GM18868 (cell line): ENCODE measurements around the gene CIB2.
"Not testable (repeated sequence)": the region's sequence is repeated elsewhere in the genome, so short reads cannot be mapped to it uniquely, and the experiment has no call there.

Experiments used
- ATAC-seq: cut with Tn5 transposase; IDR thresholded peaks from one replicate; pipeline ENCODE4 v1.9.1; 2021; ENCODE audit warnings: mild to moderate bottlenecking, moderate library complexity; ENCODE audit not compliant: unreplicated experiment

Gene CIB2

DNA sequence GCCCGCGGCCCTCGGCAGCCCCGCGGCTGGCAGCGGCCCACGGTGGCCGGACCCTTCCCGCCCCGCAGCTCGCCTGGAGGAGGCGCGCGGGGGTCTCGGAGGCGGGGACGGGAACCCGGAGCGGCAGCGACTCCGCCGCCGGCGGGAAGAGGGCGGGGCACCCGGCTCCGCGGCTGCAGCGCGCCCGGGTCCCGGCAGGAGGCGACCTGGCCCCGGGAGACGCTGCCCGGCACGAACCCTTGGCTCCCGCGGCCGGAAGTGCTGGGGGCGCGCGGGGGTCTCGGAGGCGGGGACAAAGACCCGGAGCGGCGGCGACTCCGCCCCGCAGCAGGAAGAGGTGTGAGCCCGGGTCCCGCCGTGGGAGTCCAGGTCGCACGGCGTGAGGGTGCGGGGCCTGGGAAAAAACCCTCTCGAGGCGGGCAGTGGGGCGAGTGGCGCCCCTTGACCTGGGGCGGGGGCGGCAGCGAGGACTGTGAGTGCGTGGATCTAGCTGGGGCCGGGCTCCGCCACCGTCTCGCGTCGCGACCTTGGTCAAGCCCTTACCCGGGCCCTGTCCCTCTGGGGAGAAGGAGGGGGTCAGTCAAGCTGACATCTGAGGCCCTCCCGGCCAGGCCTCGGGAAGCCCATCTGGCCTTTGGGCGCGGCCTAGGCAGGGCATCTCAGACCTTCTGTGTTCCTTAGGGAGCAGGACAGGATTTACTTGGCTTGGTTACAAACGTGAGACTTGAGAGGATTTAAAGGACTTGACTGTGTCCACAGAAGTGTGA, at the start of gene CIB2:
TSS of gene CIB2 (minus strand) at position 151 of the 767 bp plus-strand sequence. CDS start 230 bp downstream, outside the sequence.
- ATAC-seq: peak; percentile 84

GRCh38 chr15:78179906-78180305, 48.7 kb upstream of the CIB2 start:
- no peak for ATAC-seq

- no peak for ATAC-seq
These were observed 48.1 kb upstream of the CIB2 start for GRCh38 chr15:78179286-78179840.

DNA sequence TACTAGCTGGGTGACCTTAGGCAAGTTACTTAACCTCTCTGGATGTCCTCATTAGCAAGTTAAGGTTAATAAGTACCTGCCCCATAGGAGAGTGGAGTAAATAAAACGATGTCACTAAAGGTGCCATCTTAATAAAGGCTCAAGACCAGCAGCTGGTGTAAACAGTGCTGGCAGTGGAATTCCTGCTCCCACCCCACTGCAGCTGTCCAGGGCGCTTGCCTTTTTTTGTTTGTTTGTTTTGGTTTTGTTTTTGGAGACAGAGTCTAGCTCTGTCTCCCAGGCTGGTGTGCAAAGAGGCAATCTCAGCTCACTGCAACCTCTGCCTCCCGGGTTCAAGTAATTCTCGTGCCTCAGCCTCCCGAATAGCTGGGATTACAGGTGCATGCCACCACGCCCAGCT, 46.8 kb upstream of the CIB2 start:
- ATAC-seq: no peak

DNA sequence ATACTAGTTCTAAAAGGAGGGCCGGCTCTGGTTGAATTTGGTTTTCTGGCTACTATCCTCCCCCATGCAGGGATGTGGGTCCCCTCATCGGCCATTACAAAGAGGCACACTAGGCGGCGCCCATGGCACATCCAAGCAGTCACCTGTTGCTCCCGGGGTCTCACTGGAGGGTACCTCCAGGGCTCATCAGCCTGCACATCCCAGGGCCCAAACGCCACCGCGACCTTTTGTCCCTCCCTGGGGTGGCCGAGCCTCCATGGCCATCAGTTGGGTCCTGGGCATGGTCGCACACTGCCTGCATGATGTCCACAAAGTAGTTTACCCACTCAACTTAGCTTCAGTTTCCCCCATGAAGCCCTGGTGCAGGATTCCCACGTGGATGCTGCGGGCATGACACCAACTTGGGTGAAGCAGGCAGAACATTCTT, 46.2 kb upstream of the CIB2 start:
- ATAC-seq: no peak

DNA sequence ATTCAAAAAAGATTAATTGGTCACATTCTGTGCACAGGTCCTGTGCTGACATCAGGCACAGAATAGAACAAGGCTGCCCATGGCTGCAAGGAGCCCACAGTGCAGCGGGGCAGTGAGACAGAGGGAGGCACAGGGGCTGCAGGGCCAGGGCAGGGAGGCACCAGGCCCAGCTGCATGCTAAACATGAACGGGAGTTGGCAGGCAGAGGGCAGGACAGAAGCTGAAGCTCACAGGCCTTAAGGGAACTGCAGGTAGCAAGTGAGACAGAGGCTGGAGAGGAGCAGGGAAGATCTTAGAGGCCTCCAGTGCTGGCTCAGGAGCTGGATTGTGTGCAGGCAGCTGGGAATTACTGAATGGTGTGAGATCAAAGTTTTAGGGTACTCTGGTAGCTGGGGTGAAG, 44.1 kb upstream of the CIB2 start:
- ATAC-seq: no peak

- ATAC-seq: no peak
These were observed 43.2 kb upstream of the CIB2 start for GRCh38 chr15:78174401-78174800.

- ATAC-seq: no peak
These were observed 40.7 kb upstream of the CIB2 start for GRCh38 chr15:78171864-78172472.

DNA sequence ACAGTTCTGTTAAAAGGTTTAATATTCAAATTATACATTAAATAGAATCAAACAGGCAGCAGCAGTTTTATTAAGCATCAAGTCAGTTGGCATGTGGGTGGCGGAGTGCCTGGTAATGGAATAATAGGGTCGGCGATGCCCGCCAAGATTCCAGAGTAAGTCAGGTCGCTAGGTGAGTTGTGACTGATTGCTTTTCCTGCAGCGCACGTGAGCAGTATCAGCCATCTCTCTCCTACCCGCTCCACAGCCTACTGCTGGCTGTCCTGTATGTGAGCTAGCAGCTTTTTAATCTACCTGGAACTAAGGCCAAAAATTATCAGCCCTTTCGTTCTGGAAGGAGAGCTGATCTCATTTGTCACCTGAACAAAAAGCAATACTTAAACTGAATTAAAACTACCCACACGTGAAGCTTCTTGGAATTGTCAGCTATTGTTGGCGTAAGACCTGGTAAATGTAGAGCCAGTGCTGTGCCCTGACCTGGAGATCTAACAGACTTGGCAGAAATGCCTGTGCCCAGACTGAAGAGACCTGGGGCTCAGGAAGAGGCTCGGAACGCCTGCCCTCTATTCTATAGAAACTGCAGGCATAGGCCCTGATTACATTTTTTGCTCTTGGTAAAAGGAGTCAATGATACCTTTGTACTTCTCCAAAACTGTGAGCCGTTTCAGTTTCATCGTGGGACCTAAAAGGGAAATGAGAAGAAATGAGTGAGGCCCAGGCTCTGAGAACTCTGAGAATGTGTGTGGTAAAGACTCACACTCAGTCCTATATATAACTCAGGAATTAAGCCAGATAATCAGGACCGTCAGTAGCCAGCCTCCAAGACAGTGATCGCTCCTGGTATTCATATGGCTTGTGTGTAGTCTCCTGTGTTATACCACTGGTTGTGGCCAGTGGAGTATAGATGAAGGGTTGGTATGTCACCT, 39.9 kb upstream of the CIB2 start:
- peak; percentile 77 for ATAC-seq

- ATAC-seq: no peak
These were observed 37.4 kb upstream of the CIB2 start for GRCh38 chr15:78168608-78169007.

DNA sequence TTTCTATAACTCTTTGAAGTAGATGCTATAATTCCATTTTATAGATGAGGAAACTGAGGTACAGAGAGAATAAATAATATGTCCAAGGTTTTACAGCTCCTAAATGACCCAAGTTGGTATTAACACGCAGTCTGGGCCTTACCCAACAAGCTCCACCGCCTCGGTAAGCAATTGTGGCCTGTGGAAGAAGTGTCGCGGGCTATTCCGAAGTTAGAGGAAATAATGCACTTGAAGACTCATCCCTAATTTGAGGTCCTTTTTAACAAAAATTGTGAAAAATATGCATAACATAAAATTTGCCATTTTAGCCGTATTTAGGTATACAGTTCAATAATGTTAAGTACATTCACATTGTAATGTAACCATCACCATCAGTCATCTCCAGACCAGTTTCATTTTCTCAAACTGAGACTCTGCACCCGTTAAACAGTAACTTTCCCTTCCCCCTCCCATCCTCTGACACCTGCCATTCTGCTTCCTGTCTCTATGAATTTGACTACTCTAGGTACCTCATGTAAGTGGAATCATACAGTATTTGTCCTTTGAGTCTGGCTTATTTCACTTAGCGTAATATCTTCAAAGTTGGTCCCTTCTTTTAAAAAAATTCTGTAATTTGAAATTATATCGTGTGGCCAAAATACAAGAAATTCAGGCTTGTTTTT, 36.1 kb upstream of the CIB2 start:
- no peak for ATAC-seq

- no peak for ATAC-seq
These were observed 32.8 kb upstream of the CIB2 start for GRCh38 chr15:78164010-78164409.

DNA sequence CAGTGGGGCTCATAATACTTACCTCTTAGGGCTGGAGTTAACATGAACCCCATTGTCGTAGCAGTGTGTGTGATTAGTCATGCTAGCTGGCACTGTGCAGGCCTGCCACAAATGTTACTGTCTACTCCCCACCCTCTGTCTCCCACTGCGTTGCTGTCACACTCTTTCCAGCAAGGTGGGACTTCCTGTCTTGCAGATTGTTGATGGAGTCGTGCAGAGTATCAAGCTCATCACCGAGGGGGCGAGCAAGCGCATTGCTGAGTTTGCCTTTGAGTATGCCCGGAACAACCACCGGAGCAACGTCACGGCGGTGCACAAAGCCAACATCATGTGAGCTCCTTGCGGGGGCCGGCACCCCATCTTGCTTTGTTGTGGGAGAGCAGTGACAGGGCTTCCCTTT, 30.8 kb upstream of the CIB2 start:
- no peak for ATAC-seq

- no peak for ATAC-seq
These were observed 28.1 kb upstream of the CIB2 start for GRCh38 chr15:78159395-78159794.

DNA sequence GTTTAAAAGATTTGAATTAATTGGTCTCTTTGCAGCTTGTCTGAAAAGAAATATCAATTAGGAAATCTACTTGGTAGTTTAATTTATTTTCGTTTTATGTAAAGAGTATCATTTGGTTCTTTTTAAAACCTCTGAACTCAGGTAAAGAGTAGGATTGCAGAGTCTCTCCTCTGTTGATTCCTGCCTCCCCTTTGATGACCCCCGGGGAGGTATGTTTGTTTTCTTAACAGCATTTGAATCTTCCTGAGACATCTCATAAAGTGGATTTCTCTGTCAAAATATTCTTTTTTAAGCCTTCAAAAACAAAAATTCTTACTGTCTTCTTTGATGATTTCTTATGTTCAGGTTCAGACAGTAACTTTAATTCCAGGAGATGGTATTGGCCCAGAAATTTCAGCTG, 26.0 kb upstream of the CIB2 start:
- ATAC-seq: no peak

DNA sequence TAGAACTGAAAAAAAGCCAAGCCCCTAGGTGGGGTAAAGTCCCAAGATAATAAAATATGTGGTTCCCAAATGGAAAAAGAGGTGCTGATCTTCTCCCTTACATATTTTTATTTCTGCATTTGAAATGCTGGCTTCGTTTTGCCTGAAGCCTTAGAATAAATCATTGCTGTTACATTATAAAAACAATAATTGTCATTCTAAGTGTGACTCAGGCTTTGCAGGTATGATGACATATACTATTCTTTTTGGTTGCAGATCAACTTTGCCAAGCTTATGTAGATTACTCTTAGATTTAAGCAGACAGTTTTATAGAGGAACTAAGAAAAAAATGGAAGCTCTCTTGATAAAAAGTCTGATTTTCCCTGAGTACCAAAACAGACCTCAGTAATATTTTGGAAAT, 25.4 kb upstream of the CIB2 start:
- no peak for ATAC-seq

- no peak for ATAC-seq
These were observed 24.2 kb upstream of the CIB2 start for GRCh38 chr15:78155355-78155939.

DNA sequence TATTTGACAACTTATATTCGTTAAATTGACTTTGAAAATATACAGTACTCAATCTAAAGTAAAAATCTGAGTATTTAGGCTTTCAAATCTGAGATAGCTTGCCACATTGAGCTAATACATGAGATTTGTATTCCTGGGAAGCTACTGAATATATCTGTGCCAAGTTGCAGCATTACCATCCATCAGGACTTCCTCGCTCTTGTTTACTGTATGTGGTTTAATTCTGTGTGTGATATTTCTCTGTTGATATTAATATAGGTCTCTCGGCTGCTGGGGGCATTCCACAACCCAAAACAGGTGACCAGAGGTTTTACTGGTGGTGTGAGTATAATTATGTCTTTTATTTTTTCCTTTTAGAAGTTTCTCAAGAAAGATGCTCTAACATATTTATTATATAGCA, 23.7 kb upstream of the CIB2 start:
- no peak for ATAC-seq

DNA sequence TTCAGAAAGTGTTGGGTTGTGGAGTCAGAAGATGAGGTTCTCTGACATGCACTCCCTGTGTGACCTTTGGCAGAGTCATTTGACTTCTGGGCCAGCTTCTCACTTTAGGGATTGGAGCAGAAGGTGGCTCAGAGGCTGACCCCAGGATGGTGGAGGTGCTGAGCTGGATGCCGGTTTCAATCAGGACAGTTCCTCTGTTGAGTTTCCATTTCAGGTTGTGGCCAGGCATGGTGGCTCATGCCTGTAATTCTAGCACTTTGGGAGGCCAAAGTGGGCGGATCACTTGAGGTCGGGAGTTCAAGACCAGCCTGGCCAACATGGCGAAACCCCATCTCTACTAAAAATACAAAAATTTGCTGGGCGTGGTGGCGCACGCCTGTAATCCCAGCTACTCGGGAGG, 19.8 kb upstream of the CIB2 start:
- not testable (repeated sequence) for ATAC-seq
